Measurements from ENCODE around the gene ZNF219. TPM values are rescaled to one million over a fixed set of nuclear protein-coding genes. Genes with fewer than 3 reads are reported as not detected.

Gene ZNF219
- total and polyA plus RNA-seq, 2 of the 13 experiments (the other 11 are each of a cell fraction or from before 2014, with no cell fraction given): 34.5 to 36.6 TPM

DNA sequence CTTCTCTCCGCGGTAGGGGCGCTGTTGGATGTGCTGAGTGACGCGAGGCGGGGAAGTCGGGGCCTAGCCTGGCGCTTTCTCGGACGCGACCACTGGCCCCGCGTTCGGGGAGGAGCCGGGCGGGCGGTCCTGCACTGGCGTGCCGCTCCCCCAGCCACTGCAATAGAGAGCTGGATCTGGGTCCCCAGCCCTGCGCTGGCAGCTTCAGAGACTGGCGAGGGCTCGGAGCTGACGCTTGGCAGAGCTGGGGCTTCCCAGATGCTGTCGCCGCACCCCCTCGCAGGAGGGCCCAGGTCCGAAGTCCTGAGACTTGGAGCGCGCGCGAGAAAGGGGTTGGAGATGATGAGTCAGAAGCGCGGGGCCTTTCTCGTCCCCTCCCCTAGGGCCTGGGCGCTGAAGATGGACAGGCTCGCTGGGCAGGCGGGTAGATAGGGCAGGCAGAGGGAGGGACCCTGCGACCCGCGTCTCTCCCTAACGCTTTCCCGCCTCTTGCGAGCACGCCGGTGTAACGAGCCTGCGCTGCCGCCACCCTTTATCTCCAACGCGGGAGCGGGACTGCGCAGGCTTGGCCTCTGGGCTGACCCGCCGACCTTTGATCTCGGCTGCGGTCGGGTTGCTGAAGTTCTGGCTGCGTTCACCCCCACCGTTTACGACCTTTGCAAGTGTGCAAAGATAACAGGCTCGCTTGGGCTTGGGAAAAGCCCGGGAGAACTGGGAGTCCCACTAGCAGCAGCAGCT is 5.4 kb upstream of the ZNF219 start (continued):
- TF ChIP-seq, protein P1, sequence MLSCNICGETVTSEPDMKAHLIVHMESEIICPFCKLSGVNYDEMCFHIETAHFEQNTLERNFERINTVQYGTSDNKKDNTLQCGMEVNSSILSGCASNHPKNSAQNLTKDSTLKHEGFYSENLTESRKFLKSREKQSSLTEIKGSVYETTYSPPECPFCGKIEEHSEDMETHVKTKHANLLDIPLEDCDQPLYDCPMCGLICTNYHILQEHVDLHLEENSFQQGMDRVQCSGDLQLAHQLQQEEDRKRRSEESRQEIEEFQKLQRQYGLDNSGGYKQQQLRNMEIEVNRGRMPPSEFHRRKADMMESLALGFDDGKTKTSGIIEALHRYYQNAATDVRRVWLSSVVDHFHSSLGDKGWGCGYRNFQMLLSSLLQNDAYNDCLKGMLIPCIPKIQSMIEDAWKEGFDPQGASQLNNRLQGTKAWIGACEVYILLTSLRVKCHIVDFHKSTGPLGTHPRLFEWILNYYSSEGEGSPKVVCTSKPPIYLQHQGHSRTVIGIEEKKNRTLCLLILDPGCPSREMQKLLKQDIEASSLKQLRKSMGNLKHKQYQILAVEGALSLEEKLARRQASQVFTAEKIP (CRISPR knock-in tag; IDR thresholded peaks at IDR 0.05; ENCODE audit: borderline replicate concordance): no peak
- peak; percentile 96 for TF ChIP-seq CENPT (CRISPR knock-in tag; IDR thresholded peaks at IDR 0.05; ENCODE audit: low read depth)
- no peak; the same call in 1 of the 2 replicates for TF ChIP-seq MYNN (CRISPR knock-in tag; IDR thresholded peaks at IDR 0.05; ENCODE audit: low read depth)
- peak; percentile 78 for TF ChIP-seq SRSF1 (optimal IDR thresholded peaks at IDR 0.05; ENCODE audit: low read depth, low read length)
- TF ChIP-seq ZBTB3 (CRISPR knock-in tag; IDR thresholded peaks at IDR 0.05; ENCODE audit: borderline replicate concordance, low read depth): peak; percentile 96
- peak; percentile 98 for TF ChIP-seq CHCHD3 (CRISPR knock-in tag; IDR thresholded peaks at IDR 0.05)
- TF ChIP-seq, protein P2, sequence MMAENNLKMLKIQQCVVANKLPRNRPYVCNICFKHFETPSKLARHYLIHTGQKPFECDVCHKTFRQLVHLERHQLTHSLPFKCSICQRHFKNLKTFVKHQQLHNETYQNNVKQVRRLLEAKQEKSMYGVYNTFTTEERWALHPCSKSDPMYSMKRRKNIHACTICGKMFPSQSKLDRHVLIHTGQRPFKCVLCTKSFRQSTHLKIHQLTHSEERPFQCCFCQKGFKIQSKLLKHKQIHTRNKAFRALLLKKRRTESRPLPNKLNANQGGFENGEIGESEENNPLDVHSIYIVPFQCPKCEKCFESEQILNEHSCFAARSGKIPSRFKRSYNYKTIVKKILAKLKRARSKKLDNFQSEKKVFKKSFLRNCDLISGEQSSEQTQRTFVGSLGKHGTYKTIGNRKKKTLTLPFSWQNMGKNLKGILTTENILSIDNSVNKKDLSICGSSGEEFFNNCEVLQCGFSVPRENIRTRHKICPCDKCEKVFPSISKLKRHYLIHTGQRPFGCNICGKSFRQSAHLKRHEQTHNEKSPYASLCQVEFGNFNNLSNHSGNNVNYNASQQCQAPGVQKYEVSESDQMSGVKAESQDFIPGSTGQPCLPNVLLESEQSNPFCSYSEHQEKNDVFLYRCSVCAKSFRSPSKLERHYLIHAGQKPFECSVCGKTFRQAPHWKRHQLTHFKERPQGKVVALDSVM (CRISPR knock-in tag; IDR thresholded peaks at IDR 0.05): no peak; the same call in 1 of the 2 replicates
- TF ChIP-seq ATRX (CRISPR knock-in tag; IDR thresholded peaks at IDR 0.05; ENCODE audit: borderline replicate concordance): no peak
- no peak for TF ChIP-seq ZFP62 (CRISPR knock-in tag; IDR thresholded peaks at IDR 0.05)
- TF ChIP-seq, protein P3, sequence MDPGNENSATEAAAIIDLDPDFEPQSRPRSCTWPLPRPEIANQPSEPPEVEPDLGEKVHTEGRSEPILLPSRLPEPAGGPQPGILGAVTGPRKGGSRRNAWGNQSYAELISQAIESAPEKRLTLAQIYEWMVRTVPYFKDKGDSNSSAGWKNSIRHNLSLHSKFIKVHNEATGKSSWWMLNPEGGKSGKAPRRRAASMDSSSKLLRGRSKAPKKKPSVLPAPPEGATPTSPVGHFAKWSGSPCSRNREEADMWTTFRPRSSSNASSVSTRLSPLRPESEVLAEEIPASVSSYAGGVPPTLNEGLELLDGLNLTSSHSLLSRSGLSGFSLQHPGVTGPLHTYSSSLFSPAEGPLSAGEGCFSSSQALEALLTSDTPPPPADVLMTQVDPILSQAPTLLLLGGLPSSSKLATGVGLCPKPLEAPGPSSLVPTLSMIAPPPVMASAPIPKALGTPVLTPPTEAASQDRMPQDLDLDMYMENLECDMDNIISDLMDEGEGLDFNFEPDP (CRISPR knock-in tag; conservative IDR thresholded peaks at IDR 0.05): 0 out of 2 replicates have a peak, but pooled peaks have one; percentile 92
- peak; percentile 99 for TF ChIP-seq XRCC5 (optimal IDR thresholded peaks at IDR 0.05; ENCODE audit: low read length)
- TF ChIP-seq ZNF225 (CRISPR knock-in tag; IDR thresholded peaks at IDR 0.05): peak; percentile 90; the same call in 1 of the 2 replicates
- TF ChIP-seq HNF4A (CRISPR knock-in tag; IDR thresholded peaks at IDR 0.05): peak; percentile 99
- TF ChIP-seq SYNCRIP (IDR thresholded peaks at IDR 0.05; ENCODE audit: insufficient read depth, low read depth, low read length): no peak
- peak; percentile 1; the same call in 1 of the 2 replicates for TF ChIP-seq ZBTB21 (CRISPR knock-in tag; IDR thresholded peaks at IDR 0.05)
- peak; percentile 98 for TF ChIP-seq POLR2G (IDR thresholded peaks at IDR 0.05; ENCODE audit: low read depth, low read length)
- TF ChIP-seq ZNF382 (CRISPR knock-in tag; IDR thresholded peaks at IDR 0.05; ENCODE audit: borderline replicate concordance): no peak
- peak; percentile 100 for TF ChIP-seq PCBP1 (IDR thresholded peaks at IDR 0.05; ENCODE audit: borderline replicate concordance, low read depth, low read length)
- TF ChIP-seq, protein P4, sequence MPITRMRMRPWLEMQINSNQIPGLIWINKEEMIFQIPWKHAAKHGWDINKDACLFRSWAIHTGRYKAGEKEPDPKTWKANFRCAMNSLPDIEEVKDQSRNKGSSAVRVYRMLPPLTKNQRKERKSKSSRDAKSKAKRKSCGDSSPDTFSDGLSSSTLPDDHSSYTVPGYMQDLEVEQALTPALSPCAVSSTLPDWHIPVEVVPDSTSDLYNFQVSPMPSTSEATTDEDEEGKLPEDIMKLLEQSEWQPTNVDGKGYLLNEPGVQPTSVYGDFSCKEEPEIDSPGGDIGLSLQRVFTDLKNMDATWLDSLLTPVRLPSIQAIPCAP (CRISPR knock-in tag; IDR thresholded peaks at IDR 0.05; ENCODE audit: low read depth): 0 out of 2 replicates have a peak, but pooled peaks have one; percentile 16
- peak; percentile 97; the same call in 1 of the 2 replicates for TF ChIP-seq ZNF552 (CRISPR knock-in tag; IDR thresholded peaks at IDR 0.05; ENCODE audit: borderline replicate concordance)
- peak; percentile 82 for TF ChIP-seq TBL1XR1 (IDR thresholded peaks at IDR 0.05; ENCODE audit: borderline replicate concordance, low read length, partially characterized antibody)
- peak; percentile 26 for TF ChIP-seq ZNF24 (IDR thresholded peaks at IDR 0.05)
- TF ChIP-seq SOX5 (CRISPR knock-in tag; IDR thresholded peaks at IDR 0.05; ENCODE audit: borderline replicate concordance): peak; percentile 41; the same call in 1 of the 2 replicates
- TF ChIP-seq, protein P5, sequence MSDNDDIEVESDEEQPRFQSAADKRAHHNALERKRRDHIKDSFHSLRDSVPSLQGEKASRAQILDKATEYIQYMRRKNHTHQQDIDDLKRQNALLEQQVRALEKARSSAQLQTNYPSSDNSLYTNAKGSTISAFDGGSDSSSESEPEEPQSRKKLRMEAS (IDR thresholded peaks at IDR 0.05): no peak

All from HepG2 (cell line).